ENCODE data around the gene SLC25A51.
A peak's percentile ranks its signal among the peaks of the same experiment; 100 is the strongest.

Gene SLC25A51

GRCh38 chr9:37905131-37905505, 1.2 kb upstream of the SLC25A51 start:
- TF ChIP-seq TSHZ2 (CRISPR knock-in tag; IDR thresholded peaks at IDR 0.05) (no peak), ISL1 (CRISPR knock-in tag; IDR thresholded peaks at IDR 0.05) (no peak), ZNF8 (CRISPR knock-in tag; IDR thresholded peaks at IDR 0.05) (no peak), ZC3H10 (CRISPR knock-in tag; IDR thresholded peaks at IDR 0.05) (no peak), ZFP30 (CRISPR knock-in tag; IDR thresholded peaks at IDR 0.05) (no peak), ZNF70 (CRISPR knock-in tag; IDR thresholded peaks at IDR 0.05) (no peak), ZFP3 (CRISPR knock-in tag; IDR thresholded peaks at IDR 0.05) (no peak), ZNF565 (CRISPR knock-in tag; conservative IDR thresholded peaks at IDR 0.05; ENCODE audit: low read depth) (no peak), RARB (CRISPR knock-in tag; IDR thresholded peaks at IDR 0.05) (no peak), ESRRG (CRISPR knock-in tag; IDR thresholded peaks at IDR 0.05) (no peak), POU6F1 (CRISPR knock-in tag; IDR thresholded peaks at IDR 0.05; ENCODE audit: borderline replicate concordance, low read depth) (no peak), GLIS3 (CRISPR knock-in tag; IDR thresholded peaks at IDR 0.05) (no peak), TOX (CRISPR knock-in tag; IDR thresholded peaks at IDR 0.05; ENCODE audit: borderline replicate concordance) (no peak), PPARA (CRISPR knock-in tag; IDR thresholded peaks at IDR 0.05; ENCODE audit: borderline replicate concordance) (no peak), CSRNP3 (CRISPR knock-in tag; IDR thresholded peaks at IDR 0.05) (no peak), BACH2 (CRISPR knock-in tag; IDR thresholded peaks at IDR 0.05; ENCODE audit: borderline replicate concordance) (no peak)
- ATAC-seq = no peak

- TF ChIP-seq ISL1 (CRISPR knock-in tag; IDR thresholded peaks at IDR 0.05) (no peak), ZNF8 (CRISPR knock-in tag; IDR thresholded peaks at IDR 0.05) (0 out of 2 replicates have a peak, but pooled peaks have one; percentile 4), PATZ1 (CRISPR knock-in tag; IDR thresholded peaks at IDR 0.05; ENCODE audit: borderline replicate concordance) (peak; percentile 54; the same call in 1 of the 2 replicates)
- ATAC-seq = no peak; the same call in 2 of the 3 replicates
These were observed 661 bp upstream of the SLC25A51 start for GRCh38 chr9:37904445-37905130.

- ATAC-seq = peak; percentile 44
- TF ChIP-seq PPARA (CRISPR knock-in tag; IDR thresholded peaks at IDR 0.05; ENCODE audit: borderline replicate concordance) = no peak
- TF ChIP-seq ESRRG (CRISPR knock-in tag; IDR thresholded peaks at IDR 0.05) = no peak
- TF ChIP-seq CSDC2 (CRISPR knock-in tag; IDR thresholded peaks at IDR 0.05) = no peak
- no peak for TF ChIP-seq ARNTL (CRISPR knock-in tag; IDR thresholded peaks at IDR 0.05; ENCODE audit: borderline replicate concordance, low read depth)
- no peak for TF ChIP-seq SNAI2 (CRISPR knock-in tag; IDR thresholded peaks at IDR 0.05)
- TF ChIP-seq PATZ1 (CRISPR knock-in tag; IDR thresholded peaks at IDR 0.05; ENCODE audit: borderline replicate concordance) = no peak
- TF ChIP-seq ZNF8 (CRISPR knock-in tag; IDR thresholded peaks at IDR 0.05) = no peak
- no peak for TF ChIP-seq CREB5 (CRISPR knock-in tag; IDR thresholded peaks at IDR 0.05; ENCODE audit: low read depth)
- TF ChIP-seq OSR1 (CRISPR knock-in tag; IDR thresholded peaks at IDR 0.05) = no peak
- no peak for TF ChIP-seq BACH2 (CRISPR knock-in tag; IDR thresholded peaks at IDR 0.05; ENCODE audit: borderline replicate concordance)
- TF ChIP-seq TCF4 (CRISPR knock-in tag; IDR thresholded peaks at IDR 0.05; ENCODE audit: borderline replicate concordance) = no peak
- TF ChIP-seq ZNF565 (CRISPR knock-in tag; conservative IDR thresholded peaks at IDR 0.05; ENCODE audit: low read depth) = no peak
- no peak for TF ChIP-seq ZFP3 (CRISPR knock-in tag; IDR thresholded peaks at IDR 0.05)
- TF ChIP-seq ZC3H10 (CRISPR knock-in tag; IDR thresholded peaks at IDR 0.05) = no peak
- TF ChIP-seq RARB (CRISPR knock-in tag; IDR thresholded peaks at IDR 0.05) = no peak
- TF ChIP-seq TOX (CRISPR knock-in tag; IDR thresholded peaks at IDR 0.05; ENCODE audit: borderline replicate concordance) = no peak
These were observed 906 bp downstream of the SLC25A51 start for GRCh38 chr9:37902796-37903646.

Measured in SK-N-SH treated with all-trans-retinoic acid at 6 μM for 48 hours (cell line).